ENCODE results near the gene INPP5F. TPM values are rescaled to one million over a fixed set of nuclear protein-coding genes. Genes with fewer than 3 reads are reported as not detected.
"Not testable (repeated sequence)": the region's sequence is repeated elsewhere in the genome, so short reads cannot be mapped to it uniquely, and the experiment has no call there.

INPP5F gene
- total RNA-seq, 4 donors from 2014 or later = 17.1 to 26.9 (median 24.0) TPM

- WGBS, 2 donors (ENCODE audit: low coverage in 1 of 2) = 88 to 93% methylated on average over 6 of the region's 6 CpGs
- no peak for ATAC-seq
- TF ChIP-seq CTCF (IDR thresholded peaks at IDR 0.05) (no peak), POLR2AphosphoS5 (IDR thresholded peaks at IDR 0.05) (no peak), POLR2A (IDR thresholded peaks at IDR 0.05) (no peak), EP300 (IDR thresholded peaks at IDR 0.05) (no peak)
- no peaks in the 10 kb centered on the region for H3K36me3 ChIP-seq
- H3K4me1 ChIP-seq = peaks cover 0 to 44% (median 0%) of the 10 kb centered on the region in 3 donors
- H3K27ac ChIP-seq = no peak overlapping the region
- no peaks in the 10 kb centered on the region for H3K27me3 ChIP-seq
- no peak overlapping the region for H3K4me3 ChIP-seq
- peaks cover 0 to 5% (median 0%) of the 10 kb centered on the region in 3 donors for H3K9me3 ChIP-seq
Observed at GRCh38 chr10:119865699-119866240, 139.9 kb downstream of the INPP5F start.

- WGBS, 2 donors (ENCODE audit: low coverage in 1 of 2) = 70 to 73% methylated on average over 3 to 7 of the region's 7 CpGs
- H3K4me3 ChIP-seq = no peak overlapping the region
- H3K4me1 ChIP-seq = peaks cover 0 to 49% (median 7%) of the 10 kb centered on the region in 3 donors
- H3K9me3 ChIP-seq = peaks cover 0 to 5% (median 0%) of the 10 kb centered on the region in 3 donors
- no peaks in the 10 kb centered on the region for H3K27me3 ChIP-seq
- no peak overlapping the region for H3K27ac ChIP-seq
- TF ChIP-seq CTCF (IDR thresholded peaks at IDR 0.05) = no peak
- TF ChIP-seq POLR2A (IDR thresholded peaks at IDR 0.05) = no peak
- no peak for TF ChIP-seq EP300 (IDR thresholded peaks at IDR 0.05)
- TF ChIP-seq POLR2AphosphoS5 (IDR thresholded peaks at IDR 0.05) = no peak
- no peaks in the 10 kb centered on the region for H3K36me3 ChIP-seq
- no peak for ATAC-seq
Observed at GRCh38 chr10:119867317-119867716, 141.5 kb downstream of the INPP5F start.

GRCh38 chr10:119869398-119869797 is 143.5 kb downstream of the INPP5F start:
- H3K9me3 ChIP-seq, H3K4me3 ChIP-seq, ATAC-seq, H3K27ac ChIP-seq, H3K27me3 ChIP-seq, H3K36me3 ChIP-seq: not testable (repeated sequence)
- 68 to 72% methylated on average over 3 to 4 of the region's 4 CpGs for WGBS, 2 donors (ENCODE audit: low coverage in 1 of 2)
- H3K4me1 ChIP-seq = peaks cover 0 to 58% (median 7%) of the 10 kb centered on the region in 3 donors

- Histone ChIP-seq H3K4me3 (peak overlapping the region; percentile 86 to 94), H3K9me3 (no peaks in the 10 kb centered on the region), H3K36me3 (no peaks in the 10 kb centered on the region), H3K27ac (peak overlapping the region; percentile 16 to 89 (median 84)), H3K27me3 (no peaks in the 10 kb centered on the region), H3K4me1 (peaks cover 0 to 54% (median 7%) of the 10 kb centered on the region in 3 donors)
- ATAC-seq = peak; percentile 5
- 0% methylated on average over 3 to 8 of the region's 56 CpGs for WGBS, 2 donors (ENCODE audit: low coverage in 1 of 2)
- TF ChIP-seq CTCF (IDR thresholded peaks at IDR 0.05) = no peak
- no peak for TF ChIP-seq POLR2A (IDR thresholded peaks at IDR 0.05)
- no peak for TF ChIP-seq EP300 (IDR thresholded peaks at IDR 0.05)
- no peak for TF ChIP-seq POLR2AphosphoS5 (IDR thresholded peaks at IDR 0.05)
Observed at GRCh38 chr10:119871881-119872609, 146.2 kb downstream of the INPP5F start.

GRCh38 chr10:119872610-119872859 is 146.7 kb downstream of the INPP5F start, which contains the start of gene MCMBP:
MCMBP (minus strand) TSS chr10:119872843; CDS start chr10:119872584, 259 bp downstream.
- H3K9me3 ChIP-seq = no peaks in the 10 kb centered on the region
- TF ChIP-seq POLR2A (IDR thresholded peaks at IDR 0.05) (peak; percentile 63 to 86), POLR2AphosphoS5 (IDR thresholded peaks at IDR 0.05) (no peak), EP300 (IDR thresholded peaks at IDR 0.05) (no peak), CTCF (IDR thresholded peaks at IDR 0.05) (no peak)
- no peaks in the 10 kb centered on the region for H3K36me3 ChIP-seq
- WGBS, 2 donors (ENCODE audit: low coverage in 1 of 2) = no CpG with 5 or more reads among the region's 42 CpGs
- H3K27ac ChIP-seq = peak within 1 kb of the TSS; percentile 68 to 89 (median 84)
- ATAC-seq = peak; percentile 46
- no peaks in the 10 kb centered on the region for H3K27me3 ChIP-seq
- H3K4me1 ChIP-seq = peaks cover 0 to 52% (median 7%) of the 10 kb centered on the region in 3 donors
- peak within 1 kb of the TSS; percentile 86 to 94 for H3K4me3 ChIP-seq

Data from gastroesophageal sphincter (tissue), 4 donors.